ENCODE data around the gene SRSF7. TPM values are rescaled to one million over a fixed set of nuclear protein-coding genes. Genes with fewer than 3 reads are reported as not detected.

The SRSF7 gene
- total RNA-seq, 1 experiment from 2014 or later = 275 TPM

GRCh38 chr2:38771632-38772031 lies 20.5 kb upstream of the SRSF7 start:
- Mint-ChIP-seq H3K4me3 (ENCODE audit: unreplicated experiment) (no peak overlapping the region), H3K27me3 (ENCODE audit: insufficient read depth, unreplicated experiment) (peaks cover 19% of the 10 kb centered on the region), H3K36me3 (ENCODE audit: insufficient read depth, unreplicated experiment) (no peaks in the 10 kb centered on the region), H3K4me1 (ENCODE audit: insufficient read depth, unreplicated experiment) (no peaks in the 10 kb centered on the region), H3K9me3 (ENCODE audit: unreplicated experiment) (no peaks in the 10 kb centered on the region), H3K27ac (ENCODE audit: low read depth, unreplicated experiment) (no peak overlapping the region)
- POLR2A ChIA-PET = interaction anchor here (1.4 kb wide), 1 partner anchor 21 kb away, joined by 10 read pairs; the partner anchor contains the start of gene SRSF7
- BruUV-seq (replicated peaks) = no TSS peak
- TF ChIP-seq CTCF (IDR thresholded peaks at IDR 0.05; ENCODE audit: unreplicated experiment) = no peak
- intact Hi-C loops (cut with micrococcal nuclease) = no loop called here
- CTCF ChIA-PET = no interaction called here
- no peak for DNase-seq (ENCODE audit: unreplicated experiment)

- BruUV-seq (replicated peaks) = no TSS peak
- TF ChIP-seq CTCF (IDR thresholded peaks at IDR 0.05; ENCODE audit: unreplicated experiment) = no peak
- intact Hi-C loops (cut with micrococcal nuclease) = no loop called here
- Mint-ChIP-seq H3K4me1 (ENCODE audit: insufficient read depth, unreplicated experiment) (no peaks in the 10 kb centered on the region), H3K27ac (ENCODE audit: low read depth, unreplicated experiment) (no peak overlapping the region), H3K27me3 (ENCODE audit: insufficient read depth, unreplicated experiment) (no peaks in the 10 kb centered on the region), H3K36me3 (ENCODE audit: insufficient read depth, unreplicated experiment) (no peaks in the 10 kb centered on the region), H3K9me3 (ENCODE audit: unreplicated experiment) (no peaks in the 10 kb centered on the region), H3K4me3 (ENCODE audit: unreplicated experiment) (no peak overlapping the region)
- ChIA-PET POLR2A (interaction anchor here (0.6 to 1.4 kb wide), 2 partner anchors 14 to 210 kb away, joined by 4 to 6 read pairs; partner anchors contain the start of gene SRSF7), CTCF (no interaction called here)
- DNase-seq (ENCODE audit: unreplicated experiment) = no peak
Observed at GRCh38 chr2:38765551-38765950, 14.4 kb upstream of the SRSF7 start.

- DNase-seq (ENCODE audit: unreplicated experiment) = no peak
- Mint-ChIP-seq H3K4me3 (ENCODE audit: unreplicated experiment) (no peak overlapping the region), H3K27me3 (ENCODE audit: insufficient read depth, unreplicated experiment) (no peaks in the 10 kb centered on the region), H3K27ac (ENCODE audit: low read depth, unreplicated experiment) (no peak overlapping the region), H3K36me3 (ENCODE audit: insufficient read depth, unreplicated experiment) (no peaks in the 10 kb centered on the region), H3K9me3 (ENCODE audit: unreplicated experiment) (no peaks in the 10 kb centered on the region), H3K4me1 (ENCODE audit: insufficient read depth, unreplicated experiment) (no peaks in the 10 kb centered on the region)
- ChIA-PET POLR2A (interaction anchor here (2.8 kb wide), 1 partner anchor 14 kb away, joined by 19 read pairs; the partner anchor contains the start of gene SRSF7), CTCF (no interaction called here)
- BruUV-seq (replicated peaks) = no TSS peak
- no peak for TF ChIP-seq CTCF (IDR thresholded peaks at IDR 0.05; ENCODE audit: unreplicated experiment)
- intact Hi-C loops (cut with micrococcal nuclease) = no loop called here
Observed at GRCh38 chr2:38765149-38765548, 14.0 kb upstream of the SRSF7 start.

GRCh38 chr2:38763728-38764127 lies 12.6 kb upstream of the SRSF7 start:
- Mint-ChIP-seq H3K36me3 (ENCODE audit: insufficient read depth, unreplicated experiment) (no peaks in the 10 kb centered on the region), H3K27me3 (ENCODE audit: insufficient read depth, unreplicated experiment) (no peaks in the 10 kb centered on the region), H3K4me1 (ENCODE audit: insufficient read depth, unreplicated experiment) (no peaks in the 10 kb centered on the region), H3K27ac (ENCODE audit: low read depth, unreplicated experiment) (no peak overlapping the region), H3K9me3 (ENCODE audit: unreplicated experiment) (no peaks in the 10 kb centered on the region), H3K4me3 (ENCODE audit: unreplicated experiment) (no peak overlapping the region)
- ChIA-PET CTCF (no interaction called here), POLR2A (interaction anchor here (2.8 kb wide), 1 partner anchor 12 kb away, joined by 19 read pairs; the partner anchor contains the start of gene SRSF7)
- intact Hi-C loops (cut with micrococcal nuclease) = no loop called here
- BruUV-seq (replicated peaks) = no TSS peak
- DNase-seq (ENCODE audit: unreplicated experiment) = no peak
- TF ChIP-seq CTCF (IDR thresholded peaks at IDR 0.05; ENCODE audit: unreplicated experiment) = no peak
